ENCODE data around the gene LRRC7. TPM values are rescaled to one million over a fixed set of nuclear protein-coding genes. Genes with fewer than 3 reads are reported as not detected.

LRRC7 gene
- total and polyA plus RNA-seq, 8 donors, result 3.4 to 5.9 (median 5.1) TPM; not detected in 2

GRCh38 chr1:70077066-70077465 is 509.3 kb downstream of the LRRC7 start:
- no peak for ATAC-seq
- Histone ChIP-seq H3K4me1 (no peaks in the 10 kb centered on the region), H3K36me3 (no peaks in the 10 kb centered on the region), H3K9me3 (no peaks in the 10 kb centered on the region), H3K27ac (no peak overlapping the region), H3K4me3 (no peak overlapping the region), H3K27me3 (no peaks in the 10 kb centered on the region)
- TF ChIP-seq CTCF (IDR thresholded peaks at IDR 0.05), result no peak
- intact Hi-C loops (cut with DNase I), result no loop called here
- no peak for DNase-seq

- H3K27ac ChIP-seq, result no peak overlapping the region
- no peaks in the 10 kb centered on the region for H3K36me3 ChIP-seq
- no peaks in the 10 kb centered on the region for H3K27me3 ChIP-seq
- no peak for DNase-seq
- TF ChIP-seq CTCF (IDR thresholded peaks at IDR 0.05), result no peak
- intact Hi-C loops (cut with DNase I), result no loop called here
- no peak for ATAC-seq
- H3K9me3 ChIP-seq, result no peaks in the 10 kb centered on the region
- H3K4me1 ChIP-seq, result no peaks in the 10 kb centered on the region
- H3K4me3 ChIP-seq, result no peak overlapping the region
Measured at GRCh38 chr1:70079546-70079945, 511.8 kb downstream of the LRRC7 start.

- Histone ChIP-seq H3K27ac (no peak overlapping the region), H3K9me3 (no peaks in the 10 kb centered on the region), H3K36me3 (no peaks in the 10 kb centered on the region), H3K4me3 (no peak overlapping the region), H3K4me1 (no peaks in the 10 kb centered on the region), H3K27me3 (no peaks in the 10 kb centered on the region)
- no peak for TF ChIP-seq CTCF (IDR thresholded peaks at IDR 0.05)
- ATAC-seq (no peak), DNase-seq (no peak)
- intact Hi-C loops (cut with DNase I), result no loop called here
Measured at GRCh38 chr1:70083519-70083918, 515.8 kb downstream of the LRRC7 start.

DNA sequence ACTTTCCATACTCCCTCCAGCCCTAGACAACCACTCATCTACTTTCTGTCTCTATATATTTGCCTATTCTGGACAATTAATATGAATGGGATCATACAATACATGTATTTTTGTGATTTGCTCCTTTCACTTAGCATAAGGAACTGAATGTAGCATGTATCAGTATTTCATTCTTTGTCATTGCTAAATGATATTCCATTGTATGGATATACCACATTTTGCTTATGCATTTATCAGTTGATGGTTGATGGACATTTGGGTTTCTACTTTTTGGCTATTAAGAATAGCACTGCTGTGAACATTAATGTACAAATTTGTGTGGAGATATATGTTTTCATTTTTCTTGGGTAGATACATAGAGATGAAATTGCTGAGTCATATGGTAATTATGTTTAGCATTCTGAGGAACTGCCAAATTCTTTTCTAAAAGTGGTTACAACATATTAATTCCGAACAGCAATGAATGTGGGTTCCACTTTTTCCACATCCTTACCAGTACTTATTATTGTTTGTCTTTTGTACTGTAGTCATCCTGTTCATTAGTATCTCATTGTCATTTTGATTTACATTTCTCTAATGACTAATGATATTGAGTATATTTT is 516.7 kb downstream of the LRRC7 start:
- no peak overlapping the region for H3K27ac ChIP-seq
- no peak for TF ChIP-seq CTCF (IDR thresholded peaks at IDR 0.05)
- H3K9me3 ChIP-seq, result no peaks in the 10 kb centered on the region
- no peaks in the 10 kb centered on the region for H3K27me3 ChIP-seq
- no peaks in the 10 kb centered on the region for H3K4me1 ChIP-seq
- intact Hi-C loops (cut with DNase I), result no loop called here
- H3K4me3 ChIP-seq, result no peak overlapping the region
- ATAC-seq (no peak), DNase-seq (no peak)
- H3K36me3 ChIP-seq, result no peaks in the 10 kb centered on the region

DNA sequence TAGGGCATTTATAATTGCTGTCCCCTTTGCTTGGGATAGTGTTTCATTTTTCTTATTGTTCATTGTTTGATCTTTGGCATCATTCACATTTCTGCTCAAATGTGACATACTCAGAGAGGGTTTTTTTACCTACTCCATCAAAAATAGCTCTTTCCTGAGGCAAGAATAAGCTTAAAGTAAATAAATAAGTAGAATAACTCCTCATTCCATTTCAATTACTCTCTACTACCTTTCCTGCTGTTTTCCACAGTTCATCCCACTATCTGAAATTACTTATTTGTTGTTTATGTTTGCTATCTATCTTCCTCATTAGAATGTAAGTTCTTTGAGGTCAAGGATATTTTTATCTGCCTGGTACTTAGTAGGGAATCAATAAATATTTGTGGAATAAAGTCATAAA is 517.8 kb downstream of the LRRC7 start:
- Histone ChIP-seq H3K27me3 (no peaks in the 10 kb centered on the region), H3K4me1 (no peaks in the 10 kb centered on the region), H3K36me3 (no peaks in the 10 kb centered on the region), H3K4me3 (no peak overlapping the region), H3K27ac (no peak overlapping the region), H3K9me3 (no peaks in the 10 kb centered on the region)
- intact Hi-C loops (cut with DNase I), result no loop called here
- ATAC-seq (no peak), DNase-seq (no peak)
- TF ChIP-seq CTCF (IDR thresholded peaks at IDR 0.05), result no peak

Measured in left lung (tissue), 10 donors.